GM19468 (cell line): ENCODE data around the gene PHACTR3.

Source experiments
- ATAC-seq: cut with Tn5 transposase; IDR thresholded peaks from one replicate; pipeline ENCODE4 v1.9.1; 2021; ENCODE audit warnings: mild to moderate bottlenecking, moderate library complexity, moderate number of reproducible peaks; ENCODE audit not compliant: unreplicated experiment; ENCODE audit errors: extremely low read depth

Gene PHACTR3

GRCh38 chr20:59743767-59744485, 139.6 kb downstream of the PHACTR3 start:
- ATAC-seq = no peak

GRCh38 chr20:59744756-59745155, 140.4 kb downstream of the PHACTR3 start:
- ATAC-seq = no peak

DNA sequence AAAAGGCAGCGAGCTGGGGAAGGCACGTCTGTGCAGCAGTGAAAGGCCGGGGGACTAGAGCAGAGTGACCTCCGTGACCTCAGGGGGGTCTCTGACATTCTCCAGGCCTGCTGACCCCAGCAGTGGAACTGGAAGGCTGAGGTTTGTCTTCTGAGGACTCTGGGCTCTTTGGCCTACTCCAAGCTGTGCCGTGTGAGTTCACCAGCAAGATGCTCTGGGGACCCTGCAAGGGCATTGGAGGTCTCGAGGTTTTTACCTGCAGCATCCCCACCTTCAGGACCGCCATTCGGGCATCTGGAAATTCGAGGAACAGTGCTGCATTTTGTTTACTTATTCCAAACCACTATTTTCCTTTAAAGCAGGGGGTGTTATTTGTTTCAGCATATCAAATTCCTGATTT, 140.9 kb downstream of the PHACTR3 start:
- ATAC-seq = no peak

- no peak for ATAC-seq
Measured at GRCh38 chr20:59745716-59746115, 141.4 kb downstream of the PHACTR3 start.

GRCh38 chr20:59746155-59746554, 141.8 kb downstream of the PHACTR3 start:
- no peak for ATAC-seq

GRCh38 chr20:59747671-59748515, 143.6 kb downstream of the PHACTR3 start:
- ATAC-seq = no peak

GRCh38 chr20:59748619-59749191, 144.4 kb downstream of the PHACTR3 start:
- no peak for ATAC-seq

DNA sequence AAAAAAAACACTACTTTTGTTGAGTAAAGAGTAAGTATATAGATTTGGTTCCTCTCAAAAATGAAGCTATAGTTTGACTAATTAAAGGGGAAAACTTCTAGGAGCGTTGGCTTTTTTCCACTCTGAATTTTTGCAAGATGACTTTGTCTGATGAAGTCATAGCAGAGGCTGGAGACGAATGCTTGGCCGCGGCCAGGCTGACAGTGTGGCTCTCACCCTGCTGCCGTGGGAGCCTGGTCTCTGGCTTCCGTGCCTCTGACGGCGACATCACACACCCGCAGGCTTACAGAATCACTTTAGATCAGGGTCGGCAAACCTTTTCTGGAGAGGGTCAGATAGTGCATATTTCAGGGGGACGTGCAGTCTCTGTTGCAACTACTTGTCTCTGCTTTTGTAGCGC, 145.0 kb downstream of the PHACTR3 start:
- ATAC-seq = no peak

- ATAC-seq = no peak
Measured at GRCh38 chr20:59750209-59750840, 146.0 kb downstream of the PHACTR3 start.

DNA sequence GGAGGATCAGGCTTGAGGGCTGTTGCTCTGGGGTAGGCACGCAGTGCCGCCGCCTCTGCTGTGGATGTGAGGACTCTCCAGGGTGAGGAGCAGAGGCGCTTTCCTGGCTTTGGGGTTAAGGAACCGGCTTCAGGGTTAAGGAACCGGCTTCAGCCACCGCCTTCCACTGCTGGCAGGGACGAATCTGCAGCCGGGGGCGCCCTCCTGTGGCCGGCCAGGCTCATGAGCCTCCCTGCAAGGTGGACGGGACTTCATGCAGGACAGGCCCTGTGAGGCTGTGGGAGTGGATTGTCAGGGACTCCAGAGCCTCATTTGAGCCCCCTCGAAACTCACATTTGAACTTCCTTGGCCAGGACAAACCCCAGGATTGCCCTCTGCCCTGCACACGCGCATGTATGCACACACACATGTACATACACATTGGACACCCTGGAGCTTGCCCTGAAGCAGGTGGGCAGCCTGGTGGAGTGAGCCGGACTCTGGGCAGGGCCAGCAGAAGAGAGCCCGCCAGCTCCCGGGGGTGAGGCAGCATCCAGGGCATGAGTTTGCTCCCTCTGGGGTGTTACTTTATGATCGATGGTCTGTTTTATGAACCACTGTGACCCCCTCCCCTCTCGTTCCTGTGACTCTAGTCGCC, 146.9 kb downstream of the PHACTR3 start:
- no peak for ATAC-seq

- ATAC-seq = peak; percentile 49
Measured at GRCh38 chr20:59752101-59752586, 147.8 kb downstream of the PHACTR3 start.

DNA sequence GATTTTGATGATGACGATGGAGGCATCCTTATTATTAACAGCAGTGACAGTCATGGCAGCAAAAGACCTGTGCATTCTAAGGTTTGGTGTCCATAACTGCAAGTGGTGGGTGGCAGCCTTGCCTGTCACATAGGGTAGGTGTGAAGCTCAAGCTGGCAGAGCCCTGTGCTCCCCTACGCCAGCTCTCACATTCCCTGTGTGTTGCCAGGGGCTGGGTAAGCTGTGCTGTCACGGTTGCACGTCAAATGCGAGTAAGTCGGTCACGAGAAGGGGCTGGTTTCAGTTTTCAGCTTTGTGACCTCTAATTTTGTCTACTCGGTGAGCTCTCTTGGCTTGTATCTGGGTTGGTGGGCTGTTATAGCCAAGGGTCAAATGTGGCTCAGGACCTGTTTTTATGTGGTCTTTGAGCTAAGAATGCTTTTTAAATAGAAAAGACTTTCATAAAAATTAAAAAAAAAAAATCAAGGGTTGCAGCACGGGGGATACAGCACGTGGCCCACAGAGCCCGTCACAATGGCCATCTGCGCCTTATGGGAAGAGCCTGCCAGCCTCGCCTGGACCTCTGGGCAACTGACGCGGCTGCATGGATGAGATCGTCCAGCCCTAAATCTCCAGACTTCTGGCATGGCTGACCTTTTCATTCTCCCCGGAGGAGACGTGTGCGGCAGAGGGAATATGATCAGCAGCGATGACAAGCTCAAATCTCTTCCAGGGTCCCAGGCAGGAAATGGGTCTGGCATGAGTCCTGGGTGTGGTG, 148.5 kb downstream of the PHACTR3 start:
- ATAC-seq = no peak

- ATAC-seq = no peak
Measured at GRCh38 chr20:59753836-59754235, 149.5 kb downstream of the PHACTR3 start.

DNA sequence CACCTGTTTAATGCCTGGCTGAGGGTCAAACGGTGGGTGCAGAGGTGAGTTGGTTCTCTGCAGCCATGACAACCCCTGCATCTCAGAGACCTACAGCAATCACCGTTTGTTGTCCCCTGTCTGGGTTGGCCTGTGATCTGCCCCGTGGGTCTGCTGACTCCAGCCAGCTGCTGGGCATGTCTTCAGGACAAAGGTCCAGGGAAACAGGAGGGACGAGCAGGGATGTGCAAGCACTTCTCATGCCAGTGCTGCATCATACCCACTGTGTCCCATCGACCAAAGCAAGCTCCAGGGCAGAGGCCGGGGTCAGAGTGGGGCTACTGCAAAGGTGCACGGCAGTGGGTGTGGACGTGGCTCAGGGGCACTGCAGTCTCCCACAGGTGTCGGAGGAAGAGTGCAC, 150.2 kb downstream of the PHACTR3 start:
- ATAC-seq = no peak

DNA sequence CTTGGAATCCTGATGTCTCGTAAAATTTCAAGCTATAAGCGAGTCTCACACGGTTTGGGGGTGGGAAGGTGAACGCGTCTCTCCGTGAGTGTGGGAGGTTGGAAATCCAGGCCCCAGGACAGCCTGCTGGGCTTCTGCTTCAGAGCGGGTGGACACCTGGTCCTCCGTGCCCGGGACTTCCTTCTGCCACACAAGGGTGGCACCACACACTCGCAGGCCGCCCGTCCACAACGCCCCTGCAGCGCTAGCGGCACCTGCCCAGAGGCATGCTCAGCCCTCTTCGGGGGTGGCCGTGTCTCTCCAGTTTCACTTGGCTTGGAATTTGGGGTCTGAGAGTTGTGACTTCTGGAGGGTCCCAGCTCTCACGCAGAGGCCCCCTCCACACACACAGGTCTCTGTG, 151.9 kb downstream of the PHACTR3 start:
- ATAC-seq = no peak

DNA sequence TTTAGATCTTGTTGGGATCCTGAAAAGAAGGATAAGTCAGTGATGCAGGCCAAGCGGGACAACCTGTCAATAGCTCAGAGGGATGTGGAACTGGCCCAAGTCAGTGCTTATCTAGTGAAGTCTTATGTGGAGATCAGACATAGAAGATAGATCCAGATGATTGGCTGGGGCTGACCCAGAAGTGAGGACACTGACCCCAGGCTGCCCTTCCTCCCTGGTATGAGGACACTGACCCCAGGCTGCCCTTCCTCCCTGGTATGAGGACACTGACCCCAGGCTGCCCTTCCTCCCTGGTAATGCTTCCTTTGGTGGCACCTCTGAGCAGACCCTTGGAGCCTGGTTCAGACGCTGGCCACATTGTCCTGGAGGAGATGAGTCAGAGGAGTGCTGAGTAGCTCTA, 159.7 kb downstream of the PHACTR3 start:
- no peak for ATAC-seq

DNA sequence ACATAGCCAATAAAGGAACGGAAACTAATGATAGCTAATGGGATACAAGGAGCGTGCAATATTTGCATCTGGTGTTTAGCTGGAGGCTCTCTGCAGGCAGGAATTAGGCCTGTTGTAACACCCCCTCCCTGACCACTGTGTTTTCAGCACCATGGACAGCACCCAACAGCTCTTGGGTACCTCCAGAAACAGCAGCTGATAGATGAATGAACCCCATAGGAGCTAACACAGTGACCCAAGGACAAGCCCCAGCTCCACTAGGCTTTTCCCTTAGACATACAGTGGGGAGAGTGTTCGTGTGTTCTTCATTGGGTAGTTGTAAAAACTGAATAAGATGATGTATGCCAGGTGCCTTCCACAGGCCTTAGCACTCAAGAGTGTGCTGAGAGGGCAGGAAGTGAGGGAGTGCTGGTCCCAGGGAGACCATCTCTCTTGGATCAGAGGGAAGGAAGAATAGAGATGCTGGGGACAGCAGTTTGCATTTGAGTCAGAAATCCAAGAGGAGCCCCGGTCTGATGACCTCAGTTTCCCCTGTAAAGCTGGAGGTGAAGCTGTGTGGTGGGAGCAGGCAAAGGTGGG, 161.3 kb downstream of the PHACTR3 start:
- ATAC-seq = no peak

GRCh38 chr20:59767656-59768055, 163.3 kb downstream of the PHACTR3 start:
- ATAC-seq = no peak

DNA sequence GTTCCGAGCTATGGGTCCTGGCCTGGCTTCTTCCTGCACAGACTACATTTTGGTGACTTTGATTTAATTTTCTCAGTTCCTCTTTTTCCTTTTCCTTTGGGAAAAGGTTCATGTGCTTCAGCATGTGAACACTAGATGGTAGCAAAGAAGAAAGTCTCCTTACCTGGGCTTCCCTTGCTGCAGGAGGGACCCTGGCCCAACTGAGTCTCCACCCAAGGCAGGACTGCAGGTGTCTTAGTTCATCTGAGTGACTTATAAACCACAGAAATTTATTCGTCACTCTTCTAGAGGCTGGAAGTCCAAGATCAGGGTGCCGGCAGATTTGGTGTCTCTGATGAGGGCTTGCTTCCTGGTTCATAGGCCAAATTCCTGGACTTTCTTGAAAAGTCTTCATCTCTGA, 165.9 kb downstream of the PHACTR3 start:
- no peak for ATAC-seq
